ENCODE results near the gene NDUFAF2.
"Not testable (repeated sequence)": the region's sequence is repeated elsewhere in the genome, so short reads cannot be mapped to it uniquely, and the experiment has no call there.

The NDUFAF2 gene

GRCh38 chr5:61178702-61179101, 233.7 kb downstream of the NDUFAF2 start:
- DNase-seq (ENCODE audit: low spot score) = no peak

GRCh38 chr5:61180886-61181285, 235.9 kb downstream of the NDUFAF2 start:
- DNase-seq (ENCODE audit: low spot score) = no peak

GRCh38 chr5:61182449-61182848, 237.4 kb downstream of the NDUFAF2 start:
- no peak for DNase-seq (ENCODE audit: low spot score)

- DNase-seq (ENCODE audit: low spot score) = no peak
These were observed 238.5 kb downstream of the NDUFAF2 start for GRCh38 chr5:61183538-61183937.

GRCh38 chr5:61184708-61185107, 239.7 kb downstream of the NDUFAF2 start:
- DNase-seq (ENCODE audit: low spot score) = no peak

- no peak for DNase-seq (ENCODE audit: low spot score)
These were observed 241.6 kb downstream of the NDUFAF2 start for GRCh38 chr5:61186634-61187033.

GRCh38 chr5:61187352-61187751, 242.3 kb downstream of the NDUFAF2 start:
- DNase-seq (ENCODE audit: low spot score) = not testable (repeated sequence)

- DNase-seq (ENCODE audit: low spot score) = not testable (repeated sequence)
These were observed 242.8 kb downstream of the NDUFAF2 start for GRCh38 chr5:61187826-61188225.

GRCh38 chr5:61198606-61199005, 253.6 kb downstream of the NDUFAF2 start:
- no peak for DNase-seq (ENCODE audit: low spot score)

GRCh38 chr5:61200582-61201155, 255.7 kb downstream of the NDUFAF2 start:
- DNase-seq (ENCODE audit: low spot score) = no peak

GRCh38 chr5:61202213-61202612, 257.2 kb downstream of the NDUFAF2 start:
- no peak for DNase-seq (ENCODE audit: low spot score)
